HTR-8/SVneo (cell line): ENCODE results near the gene SLCO1B3.

ENCODE experiments used
- DNase-seq: peaks from one replicate; pipeline ENCODE4 v3.0.0; 2011; ENCODE audit warnings: low spot score, mixed read lengths; ENCODE audit not compliant: insufficient read length
- FAIRE-seq: peaks from 2 replicates; lab custom pipeline; 2011; peaks lifted over from hg19 to GRCh38; lab: Jason Lieb, UNC

SLCO1B3 gene

GRCh38 chr12:20865873-20866272, 55.4 kb downstream of the SLCO1B3 start:
- no peak for FAIRE-seq
- no peak for DNase-seq

GRCh38 chr12:20868277-20868676, 57.8 kb downstream of the SLCO1B3 start:
- FAIRE-seq (no peak), DNase-seq (no peak)

- DNase-seq = no peak
- FAIRE-seq = no peak
Observed at GRCh38 chr12:20883288-20883687, 72.8 kb downstream of the SLCO1B3 start.

GRCh38 chr12:20885116-20885515, 74.6 kb downstream of the SLCO1B3 start:
- DNase-seq = no peak
- no peak for FAIRE-seq

- FAIRE-seq (no peak), DNase-seq (no peak)
Observed at GRCh38 chr12:20885552-20885951, 75.0 kb downstream of the SLCO1B3 start.

GRCh38 chr12:20917269-20917668, 106.8 kb downstream of the SLCO1B3 start:
- FAIRE-seq = no peak
- DNase-seq = no peak

GRCh38 chr12:20917819-20918218, 107.3 kb downstream of the SLCO1B3 start:
- FAIRE-seq (no peak), DNase-seq (no peak)

- FAIRE-seq = no peak
- DNase-seq = no peak
Observed at GRCh38 chr12:20931894-20932293, 121.4 kb downstream of the SLCO1B3 start.

GRCh38 chr12:20946732-20947131, 136.2 kb downstream of the SLCO1B3 start:
- no peak for DNase-seq
- no peak for FAIRE-seq

GRCh38 chr12:20950248-20950647, 139.7 kb downstream of the SLCO1B3 start:
- FAIRE-seq (no peak), DNase-seq (no peak)

GRCh38 chr12:20963303-20963702, 152.8 kb downstream of the SLCO1B3 start:
- DNase-seq (no peak), FAIRE-seq (no peak)

GRCh38 chr12:20963762-20964161, 153.3 kb downstream of the SLCO1B3 start:
- DNase-seq (no peak), FAIRE-seq (no peak)
